ENCODE data around the gene GYS1.

The GYS1 gene

DNA sequence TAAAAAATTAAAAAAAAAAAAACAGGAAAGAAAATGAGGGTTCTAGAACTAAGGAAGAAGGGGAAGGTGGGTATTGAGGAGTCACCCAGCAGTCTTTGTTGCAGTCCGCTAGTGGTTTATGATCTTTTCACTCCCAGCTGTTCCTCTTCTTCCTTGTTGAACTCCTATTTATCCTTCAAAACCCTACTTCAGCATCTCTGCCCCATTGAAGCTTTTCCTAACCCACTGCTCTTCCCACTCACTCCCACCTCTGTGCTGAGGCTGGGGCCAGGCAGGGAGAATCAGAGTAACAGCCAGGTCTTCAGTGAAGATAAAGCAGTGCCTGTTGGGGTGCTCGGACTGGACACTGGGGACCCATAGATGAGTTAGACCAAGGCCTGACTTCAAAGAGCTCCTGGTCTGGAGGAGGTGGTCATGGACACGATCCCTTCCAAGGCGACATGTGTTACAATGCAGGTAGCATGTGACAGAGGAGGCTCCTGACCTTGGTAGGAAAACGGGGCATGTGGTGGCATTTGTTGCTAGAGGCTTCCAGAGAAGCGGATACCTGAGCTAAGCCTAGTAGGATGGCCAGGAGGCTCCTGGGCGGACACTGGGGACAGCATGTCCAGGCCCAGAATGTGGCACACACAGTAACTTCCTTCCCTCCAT lies 12.0 kb upstream of the GYS1 start:
- TF ChIP-seq, protein P1, sequence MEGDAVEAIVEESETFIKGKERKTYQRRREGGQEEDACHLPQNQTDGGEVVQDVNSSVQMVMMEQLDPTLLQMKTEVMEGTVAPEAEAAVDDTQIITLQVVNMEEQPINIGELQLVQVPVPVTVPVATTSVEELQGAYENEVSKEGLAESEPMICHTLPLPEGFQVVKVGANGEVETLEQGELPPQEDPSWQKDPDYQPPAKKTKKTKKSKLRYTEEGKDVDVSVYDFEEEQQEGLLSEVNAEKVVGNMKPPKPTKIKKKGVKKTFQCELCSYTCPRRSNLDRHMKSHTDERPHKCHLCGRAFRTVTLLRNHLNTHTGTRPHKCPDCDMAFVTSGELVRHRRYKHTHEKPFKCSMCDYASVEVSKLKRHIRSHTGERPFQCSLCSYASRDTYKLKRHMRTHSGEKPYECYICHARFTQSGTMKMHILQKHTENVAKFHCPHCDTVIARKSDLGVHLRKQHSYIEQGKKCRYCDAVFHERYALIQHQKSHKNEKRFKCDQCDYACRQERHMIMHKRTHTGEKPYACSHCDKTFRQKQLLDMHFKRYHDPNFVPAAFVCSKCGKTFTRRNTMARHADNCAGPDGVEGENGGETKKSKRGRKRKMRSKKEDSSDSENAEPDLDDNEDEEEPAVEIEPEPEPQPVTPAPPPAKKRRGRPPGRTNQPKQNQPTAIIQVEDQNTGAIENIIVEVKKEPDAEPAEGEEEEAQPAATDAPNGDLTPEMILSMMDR (IDR thresholded peaks at IDR 0.05; ENCODE audit: extremely low read depth, missing control alignments): no peak
- DNase-seq (ENCODE audit: low spot score): no peak

DNA sequence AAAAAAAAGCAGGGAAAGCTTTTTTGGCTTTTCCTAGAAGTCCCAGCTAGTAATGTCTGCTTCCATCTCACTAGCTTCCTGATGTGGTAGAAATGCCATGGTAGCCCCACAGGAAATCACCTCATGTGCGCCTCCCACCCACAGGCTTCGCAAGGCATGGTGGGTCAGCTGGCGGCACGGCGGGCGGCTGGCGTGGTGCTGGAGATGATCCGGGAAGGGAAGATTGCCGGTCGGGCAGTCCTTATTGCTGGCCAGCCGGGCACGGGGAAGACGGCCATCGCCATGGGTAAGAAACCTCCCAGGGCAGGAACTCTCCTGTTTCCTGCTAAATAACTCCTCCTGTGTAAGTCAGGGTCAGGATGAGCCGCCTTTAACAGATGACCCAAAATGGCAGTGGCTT lies 11.0 kb upstream of the GYS1 start:
- no peak for DNase-seq (ENCODE audit: low spot score)
- TF ChIP-seq, protein P1 (IDR thresholded peaks at IDR 0.05; ENCODE audit: extremely low read depth, missing control alignments): no peak

DNA sequence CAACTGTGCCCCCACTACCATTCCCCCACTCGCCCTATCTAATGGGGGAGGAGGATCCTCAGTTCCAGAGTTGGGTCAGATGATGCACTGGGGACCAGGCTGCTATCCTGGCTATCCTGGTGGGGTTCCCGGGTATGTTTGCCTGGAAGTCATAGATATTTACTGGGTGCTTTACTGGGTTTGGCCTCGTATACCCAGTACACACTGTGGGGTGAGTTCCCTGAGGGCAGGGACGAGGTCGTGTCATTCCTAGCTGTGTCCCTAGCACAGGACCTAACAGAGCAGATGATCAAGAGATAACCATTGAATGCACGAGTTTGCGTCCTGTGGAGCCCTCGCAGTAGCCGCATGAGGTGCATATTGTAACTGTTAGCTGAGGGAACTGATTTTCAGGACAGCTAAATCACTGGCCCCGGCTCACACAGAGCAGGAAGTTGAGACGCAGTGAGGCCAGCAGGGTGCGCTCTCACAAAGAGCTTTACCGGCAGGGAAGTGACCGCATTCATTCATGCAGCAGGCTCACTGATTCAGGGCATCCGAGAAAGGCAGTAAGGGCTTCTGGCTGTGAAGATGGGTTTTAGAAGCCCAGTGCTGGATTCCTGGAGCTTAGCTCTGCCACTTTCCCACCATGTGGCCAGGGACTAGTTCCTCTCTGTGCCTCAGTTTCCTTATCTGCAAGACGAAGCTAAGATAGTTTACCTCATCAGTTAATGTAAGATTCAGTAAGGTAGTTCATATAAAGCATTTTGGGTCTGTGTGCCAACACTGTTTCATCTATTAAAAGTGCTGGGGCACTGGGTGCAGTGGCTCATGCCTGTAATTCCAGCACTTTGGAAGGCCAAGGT lies 6.6 kb upstream of the GYS1 start:
- TF ChIP-seq, protein P1 (IDR thresholded peaks at IDR 0.05; ENCODE audit: extremely low read depth, missing control alignments): peak; percentile 41

DNA sequence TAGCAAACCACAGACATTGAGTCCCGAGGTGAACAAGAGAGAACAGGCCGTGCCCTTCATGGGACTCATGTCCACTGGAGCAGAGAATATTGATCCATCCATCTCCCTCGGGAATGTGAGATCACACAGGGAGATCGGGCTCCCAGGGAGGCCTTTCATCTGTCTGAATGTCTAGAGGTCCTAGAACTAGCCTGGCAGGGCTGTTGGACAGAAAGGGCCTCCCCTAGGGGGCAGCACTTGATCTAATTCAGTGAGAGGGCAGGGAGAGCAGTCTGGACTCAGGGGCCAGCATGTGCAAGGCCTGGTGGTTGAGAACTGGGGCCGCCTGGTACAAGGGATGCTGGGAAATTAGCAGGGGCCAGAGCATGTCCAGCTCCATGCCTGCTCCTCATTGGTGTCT lies 4.9 kb upstream of the GYS1 start:
- DNase-seq (ENCODE audit: low spot score): peak; percentile 57
- TF ChIP-seq, protein P1 (IDR thresholded peaks at IDR 0.05; ENCODE audit: extremely low read depth, missing control alignments): peak; percentile 67

More for the DNA sequence above, 6.6 kb upstream of the GYS1 start:
- peak; percentile 60 for DNase-seq (ENCODE audit: low spot score)

DNA sequence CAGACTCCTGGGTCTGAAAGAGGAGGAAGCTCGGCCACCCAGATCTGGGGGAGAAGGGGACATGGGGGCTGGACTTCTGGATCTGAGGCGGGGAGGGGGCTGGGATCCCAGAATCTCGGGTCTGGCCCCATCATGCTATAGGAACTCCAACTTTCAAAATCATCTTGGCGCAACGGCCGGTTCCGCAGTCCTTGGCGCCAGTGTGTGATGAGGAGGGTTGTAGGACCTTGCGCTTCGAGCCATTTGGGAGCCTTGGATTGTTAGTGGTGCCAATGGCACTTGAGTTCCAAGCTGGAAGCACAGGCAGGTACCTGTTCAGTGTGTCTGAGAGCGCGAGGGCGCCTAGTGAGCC lies 902 bp upstream of the GYS1 start:
- TF ChIP-seq, protein P1 (IDR thresholded peaks at IDR 0.05; ENCODE audit: extremely low read depth, missing control alignments): no peak
- no peak for DNase-seq (ENCODE audit: low spot score)

DNA sequence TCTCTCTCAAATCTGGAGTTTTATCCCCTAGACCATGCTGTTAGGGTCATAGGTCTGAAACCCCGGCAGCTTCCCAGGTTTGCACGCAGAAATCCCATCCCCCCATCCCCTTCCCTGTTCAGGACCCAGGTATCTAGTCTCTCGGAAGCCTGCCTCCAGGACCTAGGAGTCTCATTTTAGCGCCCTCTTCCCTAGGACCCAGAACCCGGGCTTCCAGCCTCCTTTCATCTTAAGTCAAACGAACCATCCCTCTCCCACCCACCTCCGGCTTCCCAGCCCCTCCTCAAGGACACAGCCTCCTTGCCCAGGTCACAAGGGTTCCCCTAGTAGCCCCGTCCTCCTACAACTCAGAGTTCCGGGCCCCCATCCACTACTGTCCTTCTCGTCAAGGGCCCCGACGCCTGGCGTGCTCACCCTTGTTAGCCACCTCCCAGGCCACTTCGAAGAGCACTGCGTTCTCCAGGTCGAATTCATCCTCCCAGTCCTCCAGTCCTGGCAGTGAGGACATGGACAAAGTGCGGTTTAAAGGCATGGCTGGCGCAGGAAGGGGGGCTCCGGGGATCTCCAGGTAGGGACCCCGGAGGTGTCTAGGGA lies 431 bp downstream of the GYS1 start:
- TF ChIP-seq, protein P1 (IDR thresholded peaks at IDR 0.05; ENCODE audit: extremely low read depth, missing control alignments): no peak
- DNase-seq (ENCODE audit: low spot score): no peak
